ENCODE results near the gene SORCS3.

DNA sequence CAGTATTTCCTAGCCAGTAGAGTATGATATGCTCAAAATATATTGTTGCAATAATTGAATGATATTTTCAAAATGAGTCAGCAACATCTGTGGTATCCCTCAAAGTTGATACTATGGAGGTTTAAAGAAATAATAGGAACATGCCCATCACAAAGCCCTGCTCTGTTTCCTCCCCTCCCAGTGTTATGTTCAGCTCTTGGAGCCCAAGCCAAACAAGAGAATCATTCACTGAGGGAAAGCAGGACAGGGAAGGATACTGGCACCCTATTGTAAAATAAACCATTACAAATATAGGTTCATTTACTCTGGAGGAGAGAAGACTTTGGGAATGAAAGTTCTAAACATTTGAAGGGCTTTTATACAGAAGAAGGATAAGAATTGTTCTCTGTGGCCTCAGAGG lies 37.6 kb downstream of the SORCS3 start:
- TF ChIP-seq, protein P1, sequence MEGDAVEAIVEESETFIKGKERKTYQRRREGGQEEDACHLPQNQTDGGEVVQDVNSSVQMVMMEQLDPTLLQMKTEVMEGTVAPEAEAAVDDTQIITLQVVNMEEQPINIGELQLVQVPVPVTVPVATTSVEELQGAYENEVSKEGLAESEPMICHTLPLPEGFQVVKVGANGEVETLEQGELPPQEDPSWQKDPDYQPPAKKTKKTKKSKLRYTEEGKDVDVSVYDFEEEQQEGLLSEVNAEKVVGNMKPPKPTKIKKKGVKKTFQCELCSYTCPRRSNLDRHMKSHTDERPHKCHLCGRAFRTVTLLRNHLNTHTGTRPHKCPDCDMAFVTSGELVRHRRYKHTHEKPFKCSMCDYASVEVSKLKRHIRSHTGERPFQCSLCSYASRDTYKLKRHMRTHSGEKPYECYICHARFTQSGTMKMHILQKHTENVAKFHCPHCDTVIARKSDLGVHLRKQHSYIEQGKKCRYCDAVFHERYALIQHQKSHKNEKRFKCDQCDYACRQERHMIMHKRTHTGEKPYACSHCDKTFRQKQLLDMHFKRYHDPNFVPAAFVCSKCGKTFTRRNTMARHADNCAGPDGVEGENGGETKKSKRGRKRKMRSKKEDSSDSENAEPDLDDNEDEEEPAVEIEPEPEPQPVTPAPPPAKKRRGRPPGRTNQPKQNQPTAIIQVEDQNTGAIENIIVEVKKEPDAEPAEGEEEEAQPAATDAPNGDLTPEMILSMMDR (IDR thresholded peaks at IDR 0.05; ENCODE audit: borderline replicate concordance, extremely low read depth, low read length, poor library complexity, severe bottlenecking): no peak
- no peak for TF ChIP-seq EZH2 (IDR thresholded peaks at IDR 0.05; ENCODE audit: borderline replicate concordance, low read depth, low read length, severe bottlenecking)
